ENCODE results near the gene PDPN.

PDPN gene

GRCh38 chr1:13576926-13577325, 6.7 kb upstream of the PDPN start:
- no peak for TF ChIP-seq CTCF (IDR thresholded peaks at IDR 0.05; ENCODE audit: extremely low read depth, missing control alignments)
- no peak for DNase-seq (ENCODE audit: low spot score)

GRCh38 chr1:13577846-13578245, 5.8 kb upstream of the PDPN start:
- TF ChIP-seq CTCF (IDR thresholded peaks at IDR 0.05; ENCODE audit: extremely low read depth, missing control alignments) = no peak
- no peak for DNase-seq (ENCODE audit: low spot score)

GRCh38 chr1:13581446-13581845, 2.2 kb upstream of the PDPN start:
- DNase-seq (ENCODE audit: low spot score) = no peak
- no peak for TF ChIP-seq CTCF (IDR thresholded peaks at IDR 0.05; ENCODE audit: extremely low read depth, missing control alignments)

GRCh38 chr1:13582713-13583443, 754 bp upstream of the PDPN start:
- no peak for DNase-seq (ENCODE audit: low spot score)
- TF ChIP-seq CTCF (IDR thresholded peaks at IDR 0.05; ENCODE audit: extremely low read depth, missing control alignments) = no peak

- TF ChIP-seq CTCF (IDR thresholded peaks at IDR 0.05; ENCODE audit: extremely low read depth, missing control alignments) = no peak
- DNase-seq (ENCODE audit: low spot score) = no peak
These were observed 547 bp downstream of the PDPN start for GRCh38 chr1:13583966-13584791.

- DNase-seq (ENCODE audit: low spot score) = no peak
- TF ChIP-seq CTCF (IDR thresholded peaks at IDR 0.05; ENCODE audit: extremely low read depth, missing control alignments) = no peak
These were observed 1.4 kb downstream of the PDPN start for GRCh38 chr1:13584876-13585611.

- no peak for DNase-seq (ENCODE audit: low spot score)
- no peak for TF ChIP-seq CTCF (IDR thresholded peaks at IDR 0.05; ENCODE audit: extremely low read depth, missing control alignments)
These were observed 2.0 kb downstream of the PDPN start for GRCh38 chr1:13585612-13585991.
